Measurements from ENCODE around the gene BCL7A. TPM values are rescaled to one million over a fixed set of nuclear protein-coding genes. Genes with fewer than 3 reads are reported as not detected.
A peak's percentile ranks its signal among the peaks of the same experiment; 100 is the strongest.

BCL7A gene
- total and polyA plus RNA-seq, 5 donors from 2014 or later, result 0.35 to 2.0 (median 0.60) TPM

DNA sequence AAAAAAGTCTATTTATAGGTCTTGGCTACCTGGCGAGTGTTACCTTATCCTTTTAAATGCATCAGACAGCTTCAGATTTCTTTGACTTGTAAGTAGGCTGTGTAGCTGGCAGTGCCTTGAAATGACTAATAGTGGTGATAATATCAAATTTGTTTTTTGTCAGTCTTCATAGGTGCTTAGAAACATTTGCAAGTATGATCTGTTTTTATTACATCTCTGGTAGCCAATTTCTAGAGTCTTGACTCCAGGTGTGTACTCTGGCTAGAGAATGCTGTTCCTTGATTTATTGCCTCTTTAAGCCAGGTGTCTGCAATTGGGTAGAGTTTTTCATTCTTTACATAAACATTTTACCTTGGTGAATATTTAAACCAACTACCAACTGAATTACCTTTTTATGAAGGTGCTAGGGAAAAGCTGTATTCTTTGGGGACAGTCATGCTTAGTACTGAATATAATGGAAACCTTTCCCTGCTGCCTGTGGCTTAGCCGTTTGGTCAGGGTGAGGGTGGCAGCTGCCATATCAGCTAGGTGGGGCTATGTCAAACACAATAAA is 89.5 kb downstream of the BCL7A start:
- no peaks in the 10 kb centered on the region for H3K27me3 Mint-ChIP-seq
- peak in 1 of 3 donors; percentile 27 for DNase-seq
- H3K27ac ChIP-seq (ENCODE audit: insufficient read depth, low read length, poor library complexity, severe bottlenecking), result no peak overlapping the region
- H3K4me3 ChIP-seq (ENCODE audit: low read depth, low read length), result no peak overlapping the region
- peak overlapping the region in 1 of 3 donors; percentile 5 for H3K27ac Mint-ChIP-seq
- H3K36me3 ChIP-seq (ENCODE audit: control insufficient read depth, insufficient read depth, low read length), result no peaks in the 10 kb centered on the region
- no peaks in the 10 kb centered on the region for H3K9me3 ChIP-seq (ENCODE audit: control insufficient read depth in 2 of 2, low read length in 2 of 2)
- peaks cover 24% of the 10 kb centered on the region for H3K4me1 ChIP-seq (ENCODE audit: control insufficient read depth, insufficient read depth, low read length, poor library complexity, severe bottlenecking)
- no peaks in the 10 kb centered on the region for H3K27me3 ChIP-seq (ENCODE audit: control insufficient read depth, insufficient read depth, low read length)
- H3K4me1 Mint-ChIP-seq, result peaks cover 6 to 47% (median 38%) of the 10 kb centered on the region in 4 donors
- H3K36me3 Mint-ChIP-seq, result no peaks in the 10 kb centered on the region
- peak in 1 of 2 donors; percentile 43 for ATAC-seq (ENCODE audit: low read depth in 2 of 2)
- H3K9me3 Mint-ChIP-seq, result no peaks in the 10 kb centered on the region
- peak overlapping the region in 1 of 4 donors; percentile 41 for H3K4me3 Mint-ChIP-seq

Other genes with a start within 250 kb of the BCL7A start
- 149 TPM for gene RHOF, start 228.2 kb upstream of the BCL7A start, total RNA-seq
- gene RHOF, start 228.2 kb upstream of the BCL7A start, polyA plus RNA-seq, result 100 to 1,000 TPM in 1 of 4 donors, 10 to 100 TPM in 3; 80.4 to 100 (median 92.0) TPM
- 118 TPM for gene SETD1B, start 217.9 kb upstream of the BCL7A start, total RNA-seq
- 1 to 10 TPM; 1.2 to 2.0 (median 1.5) TPM for gene SETD1B, start 217.9 kb upstream of the BCL7A start, polyA plus RNA-seq
- gene HPD, start 163.0 kb upstream of the BCL7A start, total RNA-seq, result not detected
- gene HPD, start 163.0 kb upstream of the BCL7A start, polyA plus RNA-seq, result not detected
- 52.9 TPM for gene PSMD9, start 133.1 kb upstream of the BCL7A start, total RNA-seq
- 100 to 1,000 TPM in 1 of 4 donors, 10 to 100 TPM in 3; 75.2 to 106 (median 90.9) TPM for gene PSMD9, start 133.1 kb upstream of the BCL7A start, polyA plus RNA-seq
- 0.96 TPM for gene CFAP251, start 103.3 kb upstream of the BCL7A start, total RNA-seq
- under 1 TPM in 1 of 4 donors, not detected in 3; 0.05 TPM for gene CFAP251, start 103.3 kb upstream of the BCL7A start, polyA plus RNA-seq
- 83.2 TPM for gene MLXIP, start 56.9 kb downstream of the BCL7A start, total RNA-seq
- 1 to 10 TPM; 5.0 to 7.9 (median 7.8) TPM for gene MLXIP, start 56.9 kb downstream of the BCL7A start, polyA plus RNA-seq
- not detected for gene IL31, start 152.3 kb downstream of the BCL7A start, total RNA-seq
- not detected for gene IL31, start 152.3 kb downstream of the BCL7A start, polyA plus RNA-seq
- gene LRRC43, start 161.2 kb downstream of the BCL7A start, total RNA-seq, result not detected
- gene LRRC43, start 161.2 kb downstream of the BCL7A start, polyA plus RNA-seq, result not detected
- gene B3GNT4, start 181.8 kb downstream of the BCL7A start, total RNA-seq, result not detected
- under 1 TPM; 0.10 to 0.27 (median 0.17) TPM for gene B3GNT4, start 181.8 kb downstream of the BCL7A start, polyA plus RNA-seq
- gene DIABLO, start 204.2 kb downstream of the BCL7A start, total RNA-seq, result 80.5 TPM
- gene DIABLO, start 204.2 kb downstream of the BCL7A start, polyA plus RNA-seq, result 10 to 100 TPM; 63.6 to 78.4 (median 70.9) TPM
- gene VPS33A, start 244.6 kb downstream of the BCL7A start, total RNA-seq, result 27.4 TPM
- 10 to 100 TPM; 35.8 to 51.4 (median 41.3) TPM for gene VPS33A, start 244.6 kb downstream of the BCL7A start, polyA plus RNA-seq